Measurements from ENCODE around the gene ITPR1.
"Not testable (repeated sequence)": the region's sequence is repeated elsewhere in the genome, so short reads cannot be mapped to it uniquely, and the experiment has no call there.

The ITPR1 gene

DNA sequence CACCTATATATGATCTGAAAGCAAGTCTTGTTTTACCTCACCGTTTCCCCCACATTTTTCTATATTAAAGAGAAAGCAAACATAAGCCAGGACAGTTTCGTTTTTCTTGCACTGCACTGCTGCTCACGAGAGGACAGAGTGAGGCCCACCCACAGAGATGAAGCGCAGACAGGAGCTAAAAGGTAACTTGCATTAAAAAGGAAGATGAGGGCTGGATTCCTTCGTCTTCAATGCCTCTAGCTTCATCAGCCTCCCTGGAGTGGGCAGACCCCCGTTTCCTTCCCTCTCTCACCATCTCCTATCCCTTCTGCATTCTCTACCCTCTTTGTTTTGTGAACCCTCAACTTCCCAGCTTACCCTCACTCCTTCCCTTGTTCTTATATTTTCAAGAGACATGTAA, 45.0 kb upstream of the ITPR1 start:
- CTCF ChIA-PET, result interaction anchor here (1.0 to 1.1 kb wide), 2 partner anchors 97 to 186 kb away, joined by 3 to 6 read pairs; no protein-coding TSS in a partner anchor
- H3K27ac ChIP-seq (ENCODE audit: extremely low read depth, low read depth, low read length), result no peak overlapping the region
- H3K4me1 ChIP-seq (ENCODE audit: control insufficient read depth, insufficient read depth, low read length), result peaks cover 3% of the 10 kb centered on the region; the same call in 1 of the 2 replicates
- H3K36me3 ChIP-seq (ENCODE audit: control insufficient read depth in 2 of 2, insufficient read depth in 1 of 2, low read length in 2 of 2), result peaks cover 0 to 8% of the 10 kb centered on the region in 2 experiments; a peak in 2 of 3 replicates
- POLR2A ChIA-PET, result no interaction called here
- no peak overlapping the region for H3K4me3 ChIP-seq (ENCODE audit: low read depth, low read length)
- no peaks in the 10 kb centered on the region for H3K9me3 ChIP-seq (ENCODE audit: control insufficient read depth, insufficient read depth, low read depth, low read length)
- TF ChIP-seq, protein P1, sequence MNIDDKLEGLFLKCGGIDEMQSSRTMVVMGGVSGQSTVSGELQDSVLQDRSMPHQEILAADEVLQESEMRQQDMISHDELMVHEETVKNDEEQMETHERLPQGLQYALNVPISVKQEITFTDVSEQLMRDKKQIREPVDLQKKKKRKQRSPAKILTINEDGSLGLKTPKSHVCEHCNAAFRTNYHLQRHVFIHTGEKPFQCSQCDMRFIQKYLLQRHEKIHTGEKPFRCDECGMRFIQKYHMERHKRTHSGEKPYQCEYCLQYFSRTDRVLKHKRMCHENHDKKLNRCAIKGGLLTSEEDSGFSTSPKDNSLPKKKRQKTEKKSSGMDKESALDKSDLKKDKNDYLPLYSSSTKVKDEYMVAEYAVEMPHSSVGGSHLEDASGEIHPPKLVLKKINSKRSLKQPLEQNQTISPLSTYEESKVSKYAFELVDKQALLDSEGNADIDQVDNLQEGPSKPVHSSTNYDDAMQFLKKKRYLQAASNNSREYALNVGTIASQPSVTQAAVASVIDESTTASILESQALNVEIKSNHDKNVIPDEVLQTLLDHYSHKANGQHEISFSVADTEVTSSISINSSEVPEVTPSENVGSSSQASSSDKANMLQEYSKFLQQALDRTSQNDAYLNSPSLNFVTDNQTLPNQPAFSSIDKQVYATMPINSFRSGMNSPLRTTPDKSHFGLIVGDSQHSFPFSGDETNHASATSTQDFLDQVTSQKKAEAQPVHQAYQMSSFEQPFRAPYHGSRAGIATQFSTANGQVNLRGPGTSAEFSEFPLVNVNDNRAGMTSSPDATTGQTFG (tag by site-specific recombination; IDR thresholded peaks at IDR 0.05; ENCODE audit: borderline replicate concordance), result no peak
- TF ChIP-seq, protein P2, sequence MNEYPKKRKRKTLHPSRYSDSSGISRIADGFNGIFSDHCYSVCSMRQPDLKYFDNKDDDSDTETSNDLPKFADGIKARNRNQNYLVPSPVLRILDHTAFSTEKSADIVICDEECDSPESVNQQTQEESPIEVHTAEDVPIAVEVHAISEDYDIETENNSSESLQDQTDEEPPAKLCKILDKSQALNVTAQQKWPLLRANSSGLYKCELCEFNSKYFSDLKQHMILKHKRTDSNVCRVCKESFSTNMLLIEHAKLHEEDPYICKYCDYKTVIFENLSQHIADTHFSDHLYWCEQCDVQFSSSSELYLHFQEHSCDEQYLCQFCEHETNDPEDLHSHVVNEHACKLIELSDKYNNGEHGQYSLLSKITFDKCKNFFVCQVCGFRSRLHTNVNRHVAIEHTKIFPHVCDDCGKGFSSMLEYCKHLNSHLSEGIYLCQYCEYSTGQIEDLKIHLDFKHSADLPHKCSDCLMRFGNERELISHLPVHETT (tag by site-specific recombination; IDR thresholded peaks at IDR 0.05), result no peak
- TF ChIP-seq, protein P3, sequence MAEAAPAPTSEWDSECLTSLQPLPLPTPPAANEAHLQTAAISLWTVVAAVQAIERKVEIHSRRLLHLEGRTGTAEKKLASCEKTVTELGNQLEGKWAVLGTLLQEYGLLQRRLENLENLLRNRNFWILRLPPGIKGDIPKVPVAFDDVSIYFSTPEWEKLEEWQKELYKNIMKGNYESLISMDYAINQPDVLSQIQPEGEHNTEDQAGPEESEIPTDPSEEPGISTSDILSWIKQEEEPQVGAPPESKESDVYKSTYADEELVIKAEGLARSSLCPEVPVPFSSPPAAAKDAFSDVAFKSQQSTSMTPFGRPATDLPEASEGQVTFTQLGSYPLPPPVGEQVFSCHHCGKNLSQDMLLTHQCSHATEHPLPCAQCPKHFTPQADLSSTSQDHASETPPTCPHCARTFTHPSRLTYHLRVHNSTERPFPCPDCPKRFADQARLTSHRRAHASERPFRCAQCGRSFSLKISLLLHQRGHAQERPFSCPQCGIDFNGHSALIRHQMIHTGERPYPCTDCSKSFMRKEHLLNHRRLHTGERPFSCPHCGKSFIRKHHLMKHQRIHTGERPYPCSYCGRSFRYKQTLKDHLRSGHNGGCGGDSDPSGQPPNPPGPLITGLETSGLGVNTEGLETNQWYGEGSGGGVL (tag by site-specific recombination; IDR thresholded peaks at IDR 0.05), result no peak
- TF ChIP-seq, protein P4, sequence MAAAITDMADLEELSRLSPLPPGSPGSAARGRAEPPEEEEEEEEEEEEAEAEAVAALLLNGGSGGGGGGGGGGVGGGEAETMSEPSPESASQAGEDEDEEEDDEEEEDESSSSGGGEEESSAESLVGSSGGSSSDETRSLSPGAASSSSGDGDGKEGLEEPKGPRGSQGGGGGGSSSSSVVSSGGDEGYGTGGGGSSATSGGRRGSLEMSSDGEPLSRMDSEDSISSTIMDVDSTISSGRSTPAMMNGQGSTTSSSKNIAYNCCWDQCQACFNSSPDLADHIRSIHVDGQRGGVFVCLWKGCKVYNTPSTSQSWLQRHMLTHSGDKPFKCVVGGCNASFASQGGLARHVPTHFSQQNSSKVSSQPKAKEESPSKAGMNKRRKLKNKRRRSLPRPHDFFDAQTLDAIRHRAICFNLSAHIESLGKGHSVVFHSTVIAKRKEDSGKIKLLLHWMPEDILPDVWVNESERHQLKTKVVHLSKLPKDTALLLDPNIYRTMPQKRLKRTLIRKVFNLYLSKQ (tag by site-specific recombination; IDR thresholded peaks at IDR 0.05; ENCODE audit: borderline replicate concordance), result no peak

DNA sequence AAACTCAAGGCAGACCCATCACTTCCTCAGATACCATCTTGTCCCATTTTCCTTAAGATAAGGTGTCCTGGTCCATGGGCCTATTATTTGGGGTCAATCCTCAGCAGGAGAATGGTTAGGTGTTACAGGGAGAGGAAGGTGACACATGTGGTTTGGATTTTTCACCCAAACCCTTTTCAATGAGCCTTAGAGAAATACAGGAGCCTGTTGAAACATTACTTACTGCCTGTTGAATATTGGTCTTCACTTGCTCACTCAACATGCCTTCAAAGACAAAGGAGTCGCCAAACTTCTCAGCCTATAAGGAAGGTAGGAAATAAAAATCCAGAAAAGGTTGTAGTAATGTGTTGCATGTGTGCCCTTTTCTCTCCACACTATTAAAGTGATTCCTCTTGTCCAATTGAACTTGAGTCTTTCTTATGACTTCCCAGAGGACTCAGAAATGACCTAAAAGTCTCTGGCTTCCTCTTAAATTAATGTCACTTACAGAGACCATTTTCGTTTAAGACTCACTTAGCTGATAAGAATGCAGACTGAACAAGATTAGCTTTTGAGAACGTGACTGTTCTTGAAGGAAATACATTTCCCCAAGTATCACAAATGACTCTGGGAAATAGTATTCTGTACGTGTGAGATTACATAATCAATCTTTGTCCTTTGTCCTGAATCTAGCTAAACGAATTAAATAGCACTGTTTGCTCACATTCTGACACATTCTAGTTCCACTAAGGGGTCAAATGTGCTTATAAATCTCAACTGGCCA, 43.9 kb upstream of the ITPR1 start:
- CTCF ChIA-PET, result interaction anchor here (1.1 kb wide), 1 partner anchor 98 kb away, joined by 3 read pairs; no protein-coding TSS in a partner anchor
- no peaks in the 10 kb centered on the region for H3K9me3 ChIP-seq (ENCODE audit: control insufficient read depth, insufficient read depth, low read depth, low read length)
- peaks cover 3% of the 10 kb centered on the region; the same call in 1 of the 2 replicates for H3K4me1 ChIP-seq (ENCODE audit: control insufficient read depth, insufficient read depth, low read length)
- peaks cover 0 to 8% of the 10 kb centered on the region in 2 experiments; a peak in 2 of 3 replicates for H3K36me3 ChIP-seq (ENCODE audit: control insufficient read depth in 2 of 2, insufficient read depth in 1 of 2, low read length in 2 of 2)
- POLR2A ChIA-PET, result no interaction called here
- H3K4me3 ChIP-seq (ENCODE audit: low read depth, low read length), result no peak overlapping the region
- H3K27ac ChIP-seq (ENCODE audit: extremely low read depth, low read depth, low read length), result no peak overlapping the region
- TF ChIP-seq SCRT1 (tag by site-specific recombination; IDR thresholded peaks at IDR 0.05; ENCODE audit: borderline replicate concordance) (peak; percentile 52; the same call in 1 of the 2 replicates), ZNF133 (tag by site-specific recombination; IDR thresholded peaks at IDR 0.05) (no peak), SCRT2 (tag by site-specific recombination; IDR thresholded peaks at IDR 0.05) (peak; percentile 55)

- Histone ChIP-seq H3K4me1 (ENCODE audit: control insufficient read depth, insufficient read depth, low read length) (no peaks in the 10 kb centered on the region), H3K9me3 (ENCODE audit: control insufficient read depth, insufficient read depth, low read depth, low read length) (no peaks in the 10 kb centered on the region), H3K4me3 (ENCODE audit: low read depth, low read length) (no peak overlapping the region), H3K27ac (ENCODE audit: extremely low read depth, low read depth, low read length) (no peak overlapping the region), H3K36me3 (ENCODE audit: control insufficient read depth in 2 of 2, insufficient read depth in 1 of 2, low read length in 2 of 2) (no peaks in the 10 kb centered on the region)
- ChIA-PET CTCF (no interaction called here), POLR2A (no interaction called here)
- TF ChIP-seq ZNF529 (tag by site-specific recombination; IDR thresholded peaks at IDR 0.05; ENCODE audit: insufficient replicate concordance) (no peak), ZNF223 (tag by site-specific recombination; IDR thresholded peaks at IDR 0.05) (no peak), RBAK (tag by site-specific recombination; IDR thresholded peaks at IDR 0.05) (no peak), ZNF76 (tag by site-specific recombination; IDR thresholded peaks at IDR 0.05; ENCODE audit: borderline replicate concordance, low read depth) (no peak), KLF7 (tag by site-specific recombination; IDR thresholded peaks at IDR 0.05; ENCODE audit: borderline replicate concordance) (no peak)
- TF ChIP-seq, protein P5, sequence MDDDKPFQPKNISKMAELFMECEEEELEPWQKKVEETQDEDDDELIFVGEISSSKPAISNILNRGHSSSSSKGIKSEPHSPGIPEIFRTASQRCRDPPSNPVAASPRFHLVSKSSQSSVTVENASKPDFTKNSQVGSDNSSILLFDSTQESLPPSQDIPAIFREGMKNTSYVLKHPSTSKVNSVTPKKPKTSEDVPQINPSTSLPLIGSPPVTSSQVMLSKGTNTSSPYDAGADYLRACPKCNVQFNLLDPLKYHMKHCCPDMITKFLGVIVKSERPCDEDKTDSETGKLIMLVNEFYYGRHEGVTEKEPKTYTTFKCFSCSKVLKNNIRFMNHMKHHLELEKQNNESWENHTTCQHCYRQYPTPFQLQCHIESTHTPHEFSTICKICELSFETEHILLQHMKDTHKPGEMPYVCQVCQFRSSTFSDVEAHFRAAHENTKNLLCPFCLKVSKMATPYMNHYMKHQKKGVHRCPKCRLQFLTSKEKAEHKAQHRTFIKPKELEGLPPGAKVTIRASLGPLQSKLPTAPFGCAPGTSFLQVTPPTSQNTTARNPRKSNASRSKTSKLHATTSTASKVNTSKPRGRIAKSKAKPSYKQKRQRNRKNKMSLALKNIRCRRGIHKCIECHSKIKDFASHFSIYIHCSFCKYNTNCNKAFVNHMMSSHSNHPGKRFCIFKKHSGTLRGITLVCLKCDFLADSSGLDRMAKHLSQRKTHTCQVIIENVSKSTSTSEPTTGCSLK (tag by site-specific recombination; IDR thresholded peaks at IDR 0.05), result no peak
Observed at GRCh38 chr3:4454142-4454541, 39.0 kb upstream of the ITPR1 start.

DNA sequence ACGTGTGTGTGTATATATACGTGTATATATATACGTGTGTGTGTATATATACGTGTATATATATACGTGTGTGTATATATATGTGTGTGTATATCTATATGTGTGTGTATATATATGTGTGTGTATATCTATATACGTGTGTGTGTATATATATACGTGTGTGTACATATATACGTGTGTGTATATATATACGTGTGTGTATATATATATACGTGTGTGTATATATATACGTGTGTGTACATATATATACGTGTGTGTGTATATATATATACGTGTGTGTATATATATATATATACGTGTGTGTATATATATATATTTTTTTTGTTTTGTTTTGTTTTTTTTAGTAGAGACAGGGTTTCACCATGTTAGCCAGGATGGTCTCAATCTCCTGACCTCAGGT, 36.4 kb upstream of the ITPR1 start:
- H3K9me3 ChIP-seq (ENCODE audit: control insufficient read depth, insufficient read depth, low read depth, low read length); H3K4me3 ChIP-seq (ENCODE audit: low read depth, low read length); POLR2A ChIA-PET; H3K36me3 ChIP-seq (ENCODE audit: control insufficient read depth in 2 of 2, insufficient read depth in 1 of 2, low read length in 2 of 2); H3K27ac ChIP-seq (ENCODE audit: extremely low read depth, low read depth, low read length); H3K4me1 ChIP-seq (ENCODE audit: control insufficient read depth, insufficient read depth, low read length); CTCF ChIA-PET: not testable (repeated sequence)

Measured in HEK293 (cell line).